IMR-90 (cell line): ENCODE data around the gene INPP5D. TPM values are rescaled to one million over a fixed set of nuclear protein-coding genes. Genes with fewer than 3 reads are reported as not detected.

Experiments
- ATAC-seq: fragments of 200-7000 bp; cut with Tn5 transposase; 2 replicates; pipeline ENCODE4 v1.9.1; 2020; ENCODE audit warnings: low read depth, mild to moderate bottlenecking, moderate library complexity
- BruUV-seq: library from RNA; stranded (reverse); fragments of 400-500 nt; replicated peaks from 2 replicates; lab custom pipeline; 2021; lab: Mats Ljungman, UMichigan
- CTCF ChIA-PET: fragments of 300-600 bp; formaldehyde crosslinking; extraction: SDS; loops from one replicate; lab custom pipeline; 2021; ENCODE audit warnings: antibody characterized with exemption; lab: Yijun Ruan, JAX
- POLR2A ChIA-PET: fragments of 300-600 bp; sonication (Branson Sonifier 250); formaldehyde crosslinking; loops from one replicate; lab custom pipeline; 2022; ENCODE audit warnings: antibody characterized with exemption; ENCODE audit not compliant: unreplicated experiment; lab: Charles Lee
- DNase-seq: peaks from one replicate; pipeline ENCODE4 v3.0.0; 2013
- H2AFZ ChIP-seq: replicated peaks from 2 replicates; pipeline ENCODE3; 2013; ENCODE audit warnings: low read length, mild to moderate bottlenecking; ENCODE audit not compliant: poor library complexity
- H2AK5ac ChIP-seq: 2 replicates; pipeline ENCODE4 v1.6.1; 2013; ENCODE audit warnings: low read depth, low read length, inconsistent platforms
- H2AK9ac ChIP-seq: replicated peaks from 2 replicates; pipeline ENCODE3; 2013; ENCODE audit warnings: mild to moderate bottlenecking, low read depth, low read length, moderate library complexity; ENCODE audit not compliant: poor library complexity
- H2BK120ac ChIP-seq: 2 replicates; pipeline ENCODE4 v1.6.1; 2013; ENCODE audit warnings: low read depth, low read length, inconsistent platforms
- H2BK15ac ChIP-seq: 3 replicates; pipeline ENCODE4 v1.6.1; 2013; ENCODE audit warnings: low read depth, low read length, inconsistent platforms
- H2BK20ac ChIP-seq: 2 replicates; pipeline ENCODE4 v1.6.1; 2013; ENCODE audit warnings: low read depth, mild to moderate bottlenecking, inconsistent platforms, low read length, moderate library complexity
- H2BK5ac ChIP-seq: 2 replicates; pipeline ENCODE4 v1.6.1; 2013; ENCODE audit warnings: mild to moderate bottlenecking, low read depth, low read length, inconsistent platforms; ENCODE audit not compliant: poor library complexity, severe bottlenecking
- H3K14ac ChIP-seq: replicated peaks from 2 replicates; pipeline ENCODE4 v1.6.1; 2013; ENCODE audit warnings: low read depth, low read length, inconsistent platforms
- H3K18ac ChIP-seq: 2 replicates; pipeline ENCODE4 v1.6.1; 2013; ENCODE audit warnings: low read depth, low read length, control low read depth
- H3K23ac ChIP-seq: 2 replicates; pipeline ENCODE4 v1.6.1; 2013; ENCODE audit warnings: low read depth, low read length, inconsistent platforms
- H3K27ac ChIP-seq: 2 replicates; pipeline ENCODE4 v1.5.1; 2013; ENCODE audit warnings: mild to moderate bottlenecking, control low read depth, low read length; ENCODE audit not compliant: insufficient read depth
- H3K27me3 ChIP-seq: 2 replicates; pipeline ENCODE4 v1.6.1; 2013; ENCODE audit warnings: low read length; ENCODE audit not compliant: control insufficient read depth, insufficient read depth
- H3K36me3 ChIP-seq: 2 replicates; pipeline ENCODE4 v1.6.1; 2013; ENCODE audit warnings: low read length, mixed read lengths; ENCODE audit not compliant: control insufficient read depth, insufficient read depth
- H3K4ac ChIP-seq: 2 replicates; pipeline ENCODE4 v1.6.1; 2013; ENCODE audit warnings: low read depth, low read length, inconsistent platforms
- H3K4me1 ChIP-seq: 2 replicates; pipeline ENCODE4 v1.6.1; 2013; ENCODE audit warnings: low read length, mixed read lengths; ENCODE audit not compliant: control insufficient read depth, insufficient read depth
- H3K4me2 ChIP-seq: 2 replicates; pipeline ENCODE4 v1.6.1; 2013; ENCODE audit warnings: low read depth, mild to moderate bottlenecking, control low read depth, low read length, moderate library complexity
- H3K4me3 ChIP-seq: 2 replicates; pipeline ENCODE4 v1.5.1; 2013; ENCODE audit warnings: low read depth, mild to moderate bottlenecking, control low read depth, low read length, moderate library complexity; ENCODE audit not compliant: insufficient read depth
- H3K56ac ChIP-seq: 2 replicates; pipeline ENCODE4 v1.6.1; 2013; ENCODE audit warnings: low read length, inconsistent platforms; ENCODE audit not compliant: insufficient read depth; ENCODE audit errors: extremely low read depth
- H3K79me1 ChIP-seq, 2 experiments: 2 replicates each; pipeline ENCODE4 v1.6.1; 2013; ENCODE audit warnings: low read length in 2 of 2, inconsistent platforms in 1 of 2, low read depth in 1 of 2
- H3K9ac ChIP-seq: 2 replicates; pipeline ENCODE4 v1.6.1; 2013; ENCODE audit warnings: low read depth, low read length, control low read depth
- H3K9me1 ChIP-seq: 2 replicates; pipeline ENCODE4 v1.6.1; 2013; ENCODE audit warnings: low read length, inconsistent platforms; ENCODE audit not compliant: insufficient read depth
- H3K9me3 ChIP-seq: 2 replicates; pipeline ENCODE4 v1.6.1; 2013; ENCODE audit warnings: low read length; ENCODE audit not compliant: control insufficient read depth, insufficient read depth
- H4K20me1 ChIP-seq: 2 replicates; pipeline ENCODE4 v1.6.1; 2013; ENCODE audit warnings: low read length, inconsistent platforms; ENCODE audit not compliant: insufficient read depth
- H4K5ac ChIP-seq: 2 replicates; pipeline ENCODE4 v1.6.1; 2013; ENCODE audit warnings: mild to moderate bottlenecking, low read depth, low read length, control low read depth
- H4K8ac ChIP-seq, 2 experiments: 2 replicates each; pipeline ENCODE4 v1.6.1; 2013; ENCODE audit warnings: low read depth in 2 of 2, low read length in 2 of 2, control low read depth in 1 of 2, inconsistent platforms in 1 of 2
- H4K91ac ChIP-seq: 2 replicates; pipeline ENCODE4 v1.6.1; 2013; ENCODE audit warnings: low read depth, low read length, inconsistent platforms; ENCODE audit not compliant: insufficient read depth
- BHLHE40 ChIP-seq: fragments of 150-350 bp; IDR thresholded peaks from 2 replicates; pipeline ENCODE4 v1.6.1; 2016; ENCODE audit warnings: mild to moderate bottlenecking, low read depth, low read length
- CEBPB ChIP-seq: IDR thresholded peaks from 2 replicates; pipeline ENCODE4 v1.6.1; 2012; ENCODE audit warnings: low read depth, low read length, improper control_type of control experiment
- CTCF ChIP-seq: conservative IDR thresholded peaks from 2 replicates; pipeline ENCODE4 v1.5.1; 2012; ENCODE audit warnings: mild to moderate bottlenecking, low read depth, low read length, improper control_type of control experiment
- ELK1 ChIP-seq: fragments of 150-350 bp; IDR thresholded peaks from 2 replicates; pipeline ENCODE4 v1.6.1; 2016; ENCODE audit warnings: low read depth, mild to moderate bottlenecking, low read length, moderate library complexity, borderline replicate concordance
- FOS ChIP-seq: fragments of 150-350 bp; IDR thresholded peaks from 2 replicates; pipeline ENCODE4 v1.6.1; 2016; ENCODE audit warnings: low read depth, low read length
- MXI1 ChIP-seq: IDR thresholded peaks from 2 replicates; pipeline ENCODE4 v1.6.1; 2012; ENCODE audit warnings: low read depth, mild to moderate bottlenecking, low read length, moderate library complexity, borderline replicate concordance
- NFE2L2 ChIP-seq: fragments of 150-350 bp; IDR thresholded peaks from 2 replicates; pipeline ENCODE4 v1.6.1; 2016; ENCODE audit warnings: low read depth, mild to moderate bottlenecking, low read length
- RAD21 ChIP-seq: IDR thresholded peaks from 2 replicates; pipeline ENCODE4 v1.6.1; 2012; ENCODE audit warnings: low read length, improper control_type of control experiment
- RCOR1 ChIP-seq: IDR thresholded peaks from 2 replicates; pipeline ENCODE4 v1.6.1; 2012; ENCODE audit warnings: mild to moderate bottlenecking, low read length, improper control_type of control experiment; ENCODE audit not compliant: insufficient replicate concordance
- WGBS, 2 experiments: methylation state at CpG; one replicate each; pipeline versions ENCODE4 v1.1.5 to v1.1.7; 2013; ENCODE audit warnings: missing lambda C conversion rate in 2 of 2; ENCODE audit not compliant: insufficient read length in 1 of 2; ENCODE audit errors: extremely low coverage in 2 of 2; 5-methylcytosine and 5-hydroxymethylcytosine counted together
- dilution Hi-C: fragments of 300-500 bp; cut with HindIII; formaldehyde crosslinking; loops from one replicate; pipeline ENCODE4 v1.14.3; 2018; ENCODE audit warnings: low sequenced_read_pairs; ENCODE audit not compliant: unreplicated experiment
- in situ Hi-C: fragments of 300-500 bp; cut with MboI; formaldehyde crosslinking; loops from 3 replicates; pipeline ENCODE4 v1.14.3; 2019; ENCODE audit warnings: low sequenced_read_pairs, inconsistent platforms, mixed read lengths
- intact Hi-C: fragments of 100-400 bp; cut with micrococcal nuclease; formaldehyde crosslinking; loops from 2 replicates; pipeline ENCODE4 v1.10.0; 2022
- polyA plus RNA-seq, 3 experiments: library from polyadenylated mRNA; depleted of rRNA; stranded (reverse); fragments of >200 nt; gene quantifications; 2 replicates each; pipeline ENCODE4 v1.2.3, GENCODE V29; 2012; ENCODE audit warnings: low replicate concordance in 1 of 3
- total RNA-seq: library from RNA; depleted of rRNA; stranded (reverse); fragments of >200 nt; gene quantifications from 2 replicates; pipeline ENCODE4 v1.2.3, GENCODE V29; 2012

INPP5D gene
- total and polyA plus RNA-seq, 2 of the 4 experiments (the other 2 are of a cell fraction) = 0.18 to 0.29 TPM

GRCh38 chr2:233219848-233220247 is 159.7 kb downstream of the INPP5D start:
- no CpG with 5 or more reads among the region's 1 CpG for WGBS, 2 experiments
- no peak overlapping the region for H3K56ac ChIP-seq
- no peak overlapping the region for H3K4me3 ChIP-seq
- H2BK15ac ChIP-seq = no peak overlapping the region
- no peaks in the 10 kb centered on the region for H3K9me1 ChIP-seq
- no peak overlapping the region for H2BK5ac ChIP-seq
- H4K20me1 ChIP-seq = no peaks in the 10 kb centered on the region
- no peaks in the 10 kb centered on the region for H3K36me3 ChIP-seq
- H4K91ac ChIP-seq = no peak overlapping the region
- H3K14ac ChIP-seq = no peak overlapping the region
- no TSS peak for BruUV-seq
- peaks cover 11% of the 10 kb centered on the region; the same call in 1 of the 2 replicates for H3K27me3 ChIP-seq
- H3K9me3 ChIP-seq = no peaks in the 10 kb centered on the region
- no peak overlapping the region for H2BK120ac ChIP-seq
- H3K18ac ChIP-seq = no peak overlapping the region
- H3K4ac ChIP-seq = no peak overlapping the region
- no peaks in the 10 kb centered on the region for H3K79me1 ChIP-seq
- no peak overlapping the region for H2AK9ac ChIP-seq
- no peak for ATAC-seq
- H3K27ac ChIP-seq = no peak overlapping the region
- H3K4me2 ChIP-seq = no peak overlapping the region
- in situ Hi-C loops (no loop called here), intact Hi-C loops (no loop called here), dilution Hi-C loops (no loop called here)
- TF ChIP-seq CTCF = no peak
- no peak for TF ChIP-seq FOS
- no peak for TF ChIP-seq MXI1
- TF ChIP-seq NFE2L2 = no peak
- no peak for TF ChIP-seq RCOR1
- TF ChIP-seq CEBPB = no peak
- no peak for TF ChIP-seq RAD21
- TF ChIP-seq BHLHE40 = no peak
- TF ChIP-seq ELK1 = no peak
- H2AFZ ChIP-seq = no peak overlapping the region
- ChIA-PET POLR2A (no interaction called here), CTCF (no interaction called here)
- no peak overlapping the region for H4K8ac ChIP-seq
- H3K23ac ChIP-seq = no peak overlapping the region
- H2AK5ac ChIP-seq = no peak overlapping the region
- H4K5ac ChIP-seq = no peak overlapping the region
- no peaks in the 10 kb centered on the region for H3K4me1 ChIP-seq
- no peak for DNase-seq
- no peak overlapping the region for H2BK20ac ChIP-seq
- H3K9ac ChIP-seq = no peak overlapping the region
